SK-N-SH (cell line): ENCODE results near the gene VIM. TPM values are rescaled to one million over a fixed set of nuclear protein-coding genes. Genes with fewer than 3 reads are reported as not detected.

ENCODE experiments used
- ELF1 ChIP-seq: IDR thresholded peaks from 2 replicates; pipeline ENCODE4 v1.4.0; 2012
- EZH2phosphoT487 ChIP-seq: fragments of 200-600 bp; sonication (generic); IDR thresholded peaks from 2 replicates; pipeline ENCODE4 v1.6.1; 2017; ENCODE audit warnings: low read depth, mixed run types, mild to moderate bottlenecking, antibody characterized with exemption, moderate library complexity, borderline replicate concordance
- FOXM1 ChIP-seq: IDR thresholded peaks from 2 replicates; pipeline ENCODE4 v1.4.0; 2012; ENCODE audit warnings: low read depth, mild to moderate bottlenecking
- MEF2A ChIP-seq: IDR thresholded peaks from 2 replicates; pipeline ENCODE4 v1.4.0; 2012; ENCODE audit warnings: low read depth, borderline replicate concordance
- NRF1 ChIP-seq: IDR thresholded peaks from 2 replicates; pipeline ENCODE4 v1.6.1; 2012; ENCODE audit warnings: low read depth, mild to moderate bottlenecking, low read length
- RCOR1 ChIP-seq: fragments of 150-350 bp; IDR thresholded peaks from 2 replicates; pipeline ENCODE4 v1.6.1; 2017; ENCODE audit warnings: antibody characterized with exemption, low read length
- RXRA ChIP-seq: IDR thresholded peaks from 2 replicates; pipeline ENCODE4 v1.4.0; 2012; ENCODE audit warnings: low read depth, mild to moderate bottlenecking, borderline replicate concordance
- TCF12 ChIP-seq: IDR thresholded peaks from 2 replicates; pipeline ENCODE4 v1.4.0; 2012
- YY1 ChIP-seq: IDR thresholded peaks from 2 replicates; pipeline ENCODE4 v1.4.0; 2012; ENCODE audit warnings: low read depth, mild to moderate bottlenecking
- polyA plus RNA-seq, 3 experiments: library from polyadenylated mRNA; depleted of rRNA; stranded (reverse); fragments of >200 nt; gene quantifications; 2 replicates each; pipeline ENCODE4 v1.2.3, GENCODE V29; 2012
- TF ChIP-seq, protein P1 (sequence below): IDR thresholded peaks from 2 replicates; pipeline ENCODE4; 2012
- TF ChIP-seq, protein P2 (sequence below): IDR thresholded peaks from 2 replicates; pipeline ENCODE4 v1.6.1; 2012; ENCODE audit warnings: mild to moderate bottlenecking, low read depth, low read length, moderate library complexity
- TF ChIP-seq, protein P3 (sequence below): fragments of 200-600 bp; sonication (generic); IDR thresholded peaks from 2 replicates; pipeline ENCODE4 v1.6.1; 2017; ENCODE audit warnings: antibody characterized with exemption, mild to moderate bottlenecking, moderate library complexity
- TF ChIP-seq, protein P4 (sequence below): fragments of 150-350 bp; IDR thresholded peaks from 2 replicates; pipeline ENCODE4 v1.6.1; 2017; ENCODE audit warnings: antibody characterized with exemption, low read length, low read depth, borderline replicate concordance

VIM gene
- polyA plus RNA-seq, 1 of the 3 experiments (the other 2 are of a cell fraction), result 5,016 TPM

DNA sequence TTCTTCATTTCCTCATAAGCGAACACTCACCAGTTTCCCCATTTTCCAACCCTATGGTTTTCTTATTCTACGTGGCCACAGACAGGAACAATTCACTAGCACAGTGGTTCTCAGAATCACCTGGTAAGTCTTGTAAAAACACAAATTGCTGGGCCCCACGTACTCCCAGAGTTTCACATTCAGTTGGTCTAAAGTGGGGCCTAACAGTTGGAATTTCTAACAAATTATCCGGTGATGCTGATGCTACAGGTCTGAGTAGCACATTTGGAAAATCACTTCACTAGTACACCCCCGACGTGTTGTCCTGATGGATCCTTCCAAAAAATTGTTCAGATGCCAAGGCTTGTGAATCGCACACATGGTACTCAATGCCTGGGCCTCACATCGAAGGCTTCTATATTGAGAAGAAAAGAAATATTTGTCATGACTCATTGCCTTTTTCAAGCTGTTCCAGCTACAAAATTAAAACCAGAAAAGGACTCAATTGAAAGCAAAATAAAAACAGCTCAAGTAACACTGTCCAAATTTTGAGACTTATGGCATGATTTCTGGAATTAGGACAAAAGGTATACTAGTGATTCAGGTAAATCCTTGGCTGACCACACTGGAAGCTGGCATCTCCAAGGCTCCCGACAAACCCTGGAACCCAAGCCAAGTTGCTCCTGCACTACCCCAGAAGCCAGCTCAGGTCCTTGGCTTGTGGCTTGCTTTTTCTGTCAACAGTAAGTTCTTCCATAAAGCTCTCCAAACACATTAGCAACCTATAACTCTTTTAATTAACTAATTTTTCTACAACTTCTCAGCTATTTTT, 12.9 kb upstream of the VIM start (continued):
- TF ChIP-seq, protein P1, sequence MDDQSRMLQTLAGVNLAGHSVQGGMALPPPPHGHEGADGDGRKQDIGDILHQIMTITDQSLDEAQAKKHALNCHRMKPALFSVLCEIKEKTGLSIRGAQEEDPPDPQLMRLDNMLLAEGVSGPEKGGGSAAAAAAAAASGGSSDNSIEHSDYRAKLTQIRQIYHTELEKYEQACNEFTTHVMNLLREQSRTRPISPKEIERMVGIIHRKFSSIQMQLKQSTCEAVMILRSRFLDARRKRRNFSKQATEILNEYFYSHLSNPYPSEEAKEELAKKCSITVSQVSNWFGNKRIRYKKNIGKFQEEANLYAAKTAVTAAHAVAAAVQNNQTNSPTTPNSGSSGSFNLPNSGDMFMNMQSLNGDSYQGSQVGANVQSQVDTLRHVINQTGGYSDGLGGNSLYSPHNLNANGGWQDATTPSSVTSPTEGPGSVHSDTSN, result peak; percentile 45
- TF ChIP-seq NRF1, result no peak
- TF ChIP-seq, protein P2, sequence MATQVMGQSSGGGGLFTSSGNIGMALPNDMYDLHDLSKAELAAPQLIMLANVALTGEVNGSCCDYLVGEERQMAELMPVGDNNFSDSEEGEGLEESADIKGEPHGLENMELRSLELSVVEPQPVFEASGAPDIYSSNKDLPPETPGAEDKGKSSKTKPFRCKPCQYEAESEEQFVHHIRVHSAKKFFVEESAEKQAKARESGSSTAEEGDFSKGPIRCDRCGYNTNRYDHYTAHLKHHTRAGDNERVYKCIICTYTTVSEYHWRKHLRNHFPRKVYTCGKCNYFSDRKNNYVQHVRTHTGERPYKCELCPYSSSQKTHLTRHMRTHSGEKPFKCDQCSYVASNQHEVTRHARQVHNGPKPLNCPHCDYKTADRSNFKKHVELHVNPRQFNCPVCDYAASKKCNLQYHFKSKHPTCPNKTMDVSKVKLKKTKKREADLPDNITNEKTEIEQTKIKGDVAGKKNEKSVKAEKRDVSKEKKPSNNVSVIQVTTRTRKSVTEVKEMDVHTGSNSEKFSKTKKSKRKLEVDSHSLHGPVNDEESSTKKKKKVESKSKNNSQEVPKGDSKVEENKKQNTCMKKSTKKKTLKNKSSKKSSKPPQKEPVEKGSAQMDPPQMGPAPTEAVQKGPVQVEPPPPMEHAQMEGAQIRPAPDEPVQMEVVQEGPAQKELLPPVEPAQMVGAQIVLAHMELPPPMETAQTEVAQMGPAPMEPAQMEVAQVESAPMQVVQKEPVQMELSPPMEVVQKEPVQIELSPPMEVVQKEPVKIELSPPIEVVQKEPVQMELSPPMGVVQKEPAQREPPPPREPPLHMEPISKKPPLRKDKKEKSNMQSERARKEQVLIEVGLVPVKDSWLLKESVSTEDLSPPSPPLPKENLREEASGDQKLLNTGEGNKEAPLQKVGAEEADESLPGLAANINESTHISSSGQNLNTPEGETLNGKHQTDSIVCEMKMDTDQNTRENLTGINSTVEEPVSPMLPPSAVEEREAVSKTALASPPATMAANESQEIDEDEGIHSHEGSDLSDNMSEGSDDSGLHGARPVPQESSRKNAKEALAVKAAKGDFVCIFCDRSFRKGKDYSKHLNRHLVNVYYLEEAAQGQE, result no peak
- peak; percentile 97 for TF ChIP-seq TCF12
- no peak for TF ChIP-seq EZH2phosphoT487
- no peak for TF ChIP-seq RCOR1
- TF ChIP-seq RXRA, result peak; percentile 35; the same call in 1 of the 2 replicates
- TF ChIP-seq, protein P3, sequence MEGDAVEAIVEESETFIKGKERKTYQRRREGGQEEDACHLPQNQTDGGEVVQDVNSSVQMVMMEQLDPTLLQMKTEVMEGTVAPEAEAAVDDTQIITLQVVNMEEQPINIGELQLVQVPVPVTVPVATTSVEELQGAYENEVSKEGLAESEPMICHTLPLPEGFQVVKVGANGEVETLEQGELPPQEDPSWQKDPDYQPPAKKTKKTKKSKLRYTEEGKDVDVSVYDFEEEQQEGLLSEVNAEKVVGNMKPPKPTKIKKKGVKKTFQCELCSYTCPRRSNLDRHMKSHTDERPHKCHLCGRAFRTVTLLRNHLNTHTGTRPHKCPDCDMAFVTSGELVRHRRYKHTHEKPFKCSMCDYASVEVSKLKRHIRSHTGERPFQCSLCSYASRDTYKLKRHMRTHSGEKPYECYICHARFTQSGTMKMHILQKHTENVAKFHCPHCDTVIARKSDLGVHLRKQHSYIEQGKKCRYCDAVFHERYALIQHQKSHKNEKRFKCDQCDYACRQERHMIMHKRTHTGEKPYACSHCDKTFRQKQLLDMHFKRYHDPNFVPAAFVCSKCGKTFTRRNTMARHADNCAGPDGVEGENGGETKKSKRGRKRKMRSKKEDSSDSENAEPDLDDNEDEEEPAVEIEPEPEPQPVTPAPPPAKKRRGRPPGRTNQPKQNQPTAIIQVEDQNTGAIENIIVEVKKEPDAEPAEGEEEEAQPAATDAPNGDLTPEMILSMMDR, result no peak
- no peak for TF ChIP-seq YY1
- TF ChIP-seq FOXM1, result peak; percentile 48; the same call in 1 of the 2 replicates
- no peak for TF ChIP-seq ELF1
- TF ChIP-seq, protein P4, sequence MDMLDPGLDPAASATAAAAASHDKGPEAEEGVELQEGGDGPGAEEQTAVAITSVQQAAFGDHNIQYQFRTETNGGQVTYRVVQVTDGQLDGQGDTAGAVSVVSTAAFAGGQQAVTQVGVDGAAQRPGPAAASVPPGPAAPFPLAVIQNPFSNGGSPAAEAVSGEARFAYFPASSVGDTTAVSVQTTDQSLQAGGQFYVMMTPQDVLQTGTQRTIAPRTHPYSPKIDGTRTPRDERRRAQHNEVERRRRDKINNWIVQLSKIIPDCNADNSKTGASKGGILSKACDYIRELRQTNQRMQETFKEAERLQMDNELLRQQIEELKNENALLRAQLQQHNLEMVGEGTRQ, result no peak
- TF ChIP-seq MEF2A, result peak; percentile 65; the same call in 1 of the 2 replicates
